Stimulated activated naive B cell treated with anti-CD40 and anti-IgM and Interleukin-4, amounts not matched to agents 10 μg/mL and 1 μg/mL and 100 μg/mL, for 72 hours (primary cell): ENCODE data around the gene SEL1L2.
A peak's percentile ranks its signal among the peaks of the same experiment; 100 is the strongest.
"Not testable (repeated sequence)": the region's sequence is repeated elsewhere in the genome, so short reads cannot be mapped to it uniquely, and the experiment has no call there.

ENCODE experiments used
- ATAC-seq, 2 donors: fragments of 150-1000 bp; cut with Tn5 transposase; replicated peaks; 2 replicates each; pipeline ENCODE4 v1.10.0; 2021; ENCODE audit warnings: moderate library complexity in 1 of 2
- DNase-seq: peaks from one replicate; pipeline ENCODE4 v3.0.0; 2021
- H3K27ac Mint-ChIP-seq: one replicate; pipeline ENCODE4 v1.8.0; 2022; ENCODE audit warnings: mild to moderate bottlenecking, mixed read lengths
- H3K27me3 Mint-ChIP-seq, 2 donors: one replicate each; pipeline ENCODE4 v1.8.0; 2022; ENCODE audit warnings: mixed read lengths in 2 of 2
- H3K36me3 Mint-ChIP-seq, 2 donors: one replicate each; pipeline ENCODE4 v1.8.0; 2022; ENCODE audit warnings: mixed read lengths in 2 of 2, mild to moderate bottlenecking in 1 of 2
- H3K4me1 Mint-ChIP-seq, 2 donors: one replicate each; pipeline ENCODE4 v1.8.0; 2022; ENCODE audit warnings: mixed read lengths in 2 of 2, mild to moderate bottlenecking in 1 of 2
- H3K4me3 Mint-ChIP-seq, 2 donors: one replicate each; pipeline ENCODE4 v1.8.0; 2022; ENCODE audit warnings: mild to moderate bottlenecking in 2 of 2, mixed read lengths in 2 of 2, moderate library complexity in 1 of 2
- H3K9me3 Mint-ChIP-seq, 2 donors: one replicate each; pipeline ENCODE4 v1.8.0; 2022; ENCODE audit warnings: mixed read lengths in 2 of 2, mild to moderate bottlenecking in 1 of 2

SEL1L2 gene, protein sequence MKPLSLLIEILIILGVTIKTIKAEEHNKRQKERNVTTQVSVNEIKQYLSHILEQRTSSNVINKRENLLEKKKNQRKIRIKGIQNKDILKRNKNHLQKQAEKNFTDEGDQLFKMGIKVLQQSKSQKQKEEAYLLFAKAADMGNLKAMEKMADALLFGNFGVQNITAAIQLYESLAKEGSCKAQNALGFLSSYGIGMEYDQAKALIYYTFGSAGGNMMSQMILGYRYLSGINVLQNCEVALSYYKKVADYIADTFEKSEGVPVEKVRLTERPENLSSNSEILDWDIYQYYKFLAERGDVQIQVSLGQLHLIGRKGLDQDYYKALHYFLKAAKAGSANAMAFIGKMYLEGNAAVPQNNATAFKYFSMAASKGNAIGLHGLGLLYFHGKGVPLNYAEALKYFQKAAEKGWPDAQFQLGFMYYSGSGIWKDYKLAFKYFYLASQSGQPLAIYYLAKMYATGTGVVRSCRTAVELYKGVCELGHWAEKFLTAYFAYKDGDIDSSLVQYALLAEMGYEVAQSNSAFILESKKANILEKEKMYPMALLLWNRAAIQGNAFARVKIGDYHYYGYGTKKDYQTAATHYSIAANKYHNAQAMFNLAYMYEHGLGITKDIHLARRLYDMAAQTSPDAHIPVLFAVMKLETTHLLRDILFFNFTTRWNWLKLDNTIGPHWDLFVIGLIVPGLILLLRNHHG

DNA sequence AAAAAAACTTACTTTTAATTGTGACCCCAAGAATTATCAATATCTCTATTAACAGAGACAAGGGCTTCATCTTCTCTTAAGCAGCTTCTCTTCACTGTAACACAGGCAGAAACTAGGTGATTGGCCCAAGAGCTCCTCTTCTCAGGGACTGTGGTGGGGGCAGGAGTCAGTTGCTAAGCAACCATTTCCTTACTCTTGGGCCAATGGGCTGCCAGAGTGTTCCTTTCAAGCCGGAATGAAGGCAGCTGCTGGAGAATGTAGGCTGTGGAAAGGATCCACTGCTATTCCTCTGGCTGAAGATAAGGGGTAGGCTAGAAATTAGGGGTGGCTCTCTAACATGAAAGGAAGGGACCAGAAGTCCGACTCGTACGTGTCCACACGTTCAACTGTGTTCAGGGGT is at the start of gene SEL1L2:
SEL1L2 (minus strand) TSS at position 150 of the 400 bp plus-strand sequence; CDS start at position 70, 80 bp downstream.
- Mint-ChIP-seq H3K27ac (no peak within 1 kb of the TSS), H3K36me3 (peaks cover 0 to 2% of the 10 kb centered on the region in 2 donors), H3K4me1 (no peaks in the 10 kb centered on the region), H3K4me3 (no peak within 1 kb of the TSS), H3K9me3 (peaks cover 19 to 20% of the 10 kb centered on the region in 2 donors), H3K27me3 (peaks cover 4 to 6% of the 10 kb centered on the region in 2 donors)
- DNase-seq (no peak), ATAC-seq (no peak)

DNA sequence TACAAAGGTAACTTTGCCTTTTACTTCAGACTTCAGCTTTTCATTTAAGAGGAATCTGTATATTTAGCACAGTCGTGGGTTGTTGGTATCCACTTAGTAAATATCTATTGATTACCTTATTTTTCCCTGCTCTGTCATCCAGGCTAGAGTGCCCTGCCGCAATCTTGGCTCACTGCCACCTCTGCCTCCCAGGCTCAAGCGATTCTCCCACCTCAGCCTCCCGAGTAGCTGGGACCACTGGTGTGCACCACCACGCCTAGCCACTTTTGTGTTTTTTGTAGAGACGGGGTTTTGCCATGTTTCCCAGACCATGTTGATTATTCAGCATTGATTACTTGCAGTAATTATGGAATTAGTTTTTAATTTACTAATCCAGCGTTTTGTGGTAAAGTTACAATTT is 46.2 kb upstream of the SEL1L2 start:
- ATAC-seq (no peak), DNase-seq (no peak)
- no peak overlapping the region for H3K4me3 Mint-ChIP-seq
- no peaks in the 10 kb centered on the region for H3K9me3 Mint-ChIP-seq
- H3K4me1 Mint-ChIP-seq = no peaks in the 10 kb centered on the region
- H3K36me3 Mint-ChIP-seq = no peaks in the 10 kb centered on the region
- no peaks in the 10 kb centered on the region for H3K27me3 Mint-ChIP-seq
- H3K27ac Mint-ChIP-seq = no peak overlapping the region

DNA sequence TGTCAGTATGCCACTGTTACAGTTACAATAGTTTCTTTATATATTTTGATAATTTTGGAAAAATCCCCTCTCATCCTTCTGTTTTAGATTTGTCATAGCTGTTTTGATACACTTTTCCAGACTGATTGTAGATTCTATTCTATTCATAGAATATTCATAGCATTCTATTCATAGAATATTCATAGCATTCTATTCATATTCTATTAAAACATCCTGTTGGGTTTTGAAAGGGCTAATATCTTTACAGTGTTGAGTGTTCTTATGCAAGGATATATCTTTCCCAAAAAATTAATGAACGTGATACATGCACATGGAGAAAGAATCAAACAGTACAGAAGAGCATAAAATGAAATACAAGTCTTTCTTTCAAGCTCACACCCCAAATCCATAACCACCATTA is 42.9 kb upstream of the SEL1L2 start:
- H3K36me3 Mint-ChIP-seq = no peaks in the 10 kb centered on the region
- no peaks in the 10 kb centered on the region for H3K9me3 Mint-ChIP-seq
- no peak overlapping the region for H3K27ac Mint-ChIP-seq
- H3K4me3 Mint-ChIP-seq = no peak overlapping the region
- H3K27me3 Mint-ChIP-seq = no peaks in the 10 kb centered on the region
- DNase-seq = no peak
- no peaks in the 10 kb centered on the region for H3K4me1 Mint-ChIP-seq
- no peak for ATAC-seq

DNA sequence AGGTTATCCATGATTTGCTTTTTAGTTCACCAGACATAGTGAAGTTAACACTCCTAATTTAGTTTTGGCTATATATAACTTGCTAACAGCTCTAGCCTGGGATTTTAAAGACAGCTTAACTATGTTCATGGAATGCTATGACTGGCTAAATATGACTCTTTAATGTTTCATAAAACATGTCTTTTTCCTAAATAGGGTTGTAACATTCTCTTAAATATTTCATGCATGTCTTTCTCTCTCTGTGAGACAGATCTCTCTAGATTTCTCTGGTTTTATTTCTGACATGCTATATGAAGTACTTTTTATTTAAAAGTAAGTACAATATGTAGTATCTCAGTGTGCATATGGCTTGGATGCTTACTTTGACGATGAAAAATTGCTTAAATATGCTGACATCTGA is 40.6 kb upstream of the SEL1L2 start:
- DNase-seq (no peak), ATAC-seq (no peak)
- Mint-ChIP-seq H3K4me1 (no peaks in the 10 kb centered on the region), H3K27ac (no peak overlapping the region), H3K9me3 (peaks cover 0 to 2% of the 10 kb centered on the region in 2 donors), H3K4me3 (no peak overlapping the region), H3K27me3 (no peaks in the 10 kb centered on the region), H3K36me3 (no peaks in the 10 kb centered on the region)

DNA sequence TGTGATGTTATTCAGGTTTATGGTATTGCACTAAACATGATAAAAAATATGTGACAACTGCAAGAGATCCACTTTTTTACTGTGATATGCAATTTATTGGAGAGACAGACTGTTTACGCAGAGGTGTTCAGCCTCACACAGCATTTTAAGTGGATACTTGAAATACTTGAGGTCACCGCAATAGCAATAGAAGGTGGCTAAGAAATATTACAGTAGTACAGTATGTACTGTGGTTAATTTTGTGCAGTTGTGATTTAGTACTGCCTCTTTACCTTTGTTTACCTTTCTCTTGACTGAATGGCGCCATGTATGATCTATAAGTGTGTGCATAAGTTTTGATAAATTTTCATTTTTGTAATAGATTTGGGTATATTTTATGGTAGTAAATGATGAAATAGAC is 22.3 kb upstream of the SEL1L2 start:
- ATAC-seq (no peak), DNase-seq (no peak)
- H3K27ac Mint-ChIP-seq = no peak overlapping the region
- no peaks in the 10 kb centered on the region for H3K4me1 Mint-ChIP-seq
- H3K9me3 Mint-ChIP-seq = peaks cover 0 to 6% of the 10 kb centered on the region in 2 donors
- H3K36me3 Mint-ChIP-seq = no peaks in the 10 kb centered on the region
- no peaks in the 10 kb centered on the region for H3K27me3 Mint-ChIP-seq
- no peak overlapping the region for H3K4me3 Mint-ChIP-seq

DNA sequence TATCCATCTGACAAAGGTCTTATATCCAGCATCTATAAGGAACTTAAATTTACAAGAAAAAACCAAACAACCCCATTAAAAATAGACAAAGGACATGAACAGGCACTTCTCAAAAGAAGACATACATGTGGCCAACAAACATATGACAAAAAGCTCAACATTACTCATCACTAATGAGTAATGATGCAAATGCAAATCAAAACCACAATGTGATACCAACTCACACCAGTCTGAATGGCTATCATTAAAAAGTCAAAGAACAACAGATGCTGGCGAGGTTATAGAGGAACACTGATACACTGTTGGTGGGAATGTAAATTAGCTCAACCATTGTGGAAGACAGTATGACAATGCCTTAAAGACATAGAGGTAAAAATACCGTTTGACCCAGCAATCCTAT is 18.8 kb upstream of the SEL1L2 start:
- H3K4me3 Mint-ChIP-seq = no peak overlapping the region
- ATAC-seq = no peak

DNA sequence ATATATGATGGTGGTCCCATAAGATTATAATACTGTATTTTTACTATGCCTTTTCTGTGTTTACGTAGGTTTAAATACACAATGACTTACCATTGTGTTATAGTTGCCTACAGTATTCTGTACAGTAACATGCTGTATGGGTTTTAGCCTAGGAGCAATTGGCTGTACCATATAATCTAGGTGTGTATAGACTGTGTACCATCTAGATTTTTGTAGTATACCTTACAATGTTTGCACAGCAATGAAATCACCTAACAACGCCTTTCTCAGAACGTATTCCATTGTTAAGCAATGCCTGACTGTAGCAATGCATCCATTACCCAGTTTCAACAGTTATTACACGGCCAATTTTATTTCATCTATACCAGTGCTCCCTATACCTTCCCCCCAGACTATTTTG is 15.6 kb upstream of the SEL1L2 start:
- H3K27ac Mint-ChIP-seq = no peak overlapping the region
- H3K36me3 Mint-ChIP-seq = no peaks in the 10 kb centered on the region
- H3K4me3 Mint-ChIP-seq = no peak overlapping the region
- peaks cover 2 to 4% of the 10 kb centered on the region in 2 donors for H3K9me3 Mint-ChIP-seq
- no peak for DNase-seq
- H3K27me3 Mint-ChIP-seq = no peaks in the 10 kb centered on the region
- no peak for ATAC-seq
- H3K4me1 Mint-ChIP-seq = no peaks in the 10 kb centered on the region

More for the DNA sequence above, 18.8 kb upstream of the SEL1L2 start:
- Mint-ChIP-seq H3K27ac (no peak overlapping the region), H3K36me3 (no peaks in the 10 kb centered on the region), H3K4me1 (no peaks in the 10 kb centered on the region), H3K27me3 (no peaks in the 10 kb centered on the region), H3K9me3 (peaks cover 2 to 4% of the 10 kb centered on the region in 2 donors)
- no peak for DNase-seq

DNA sequence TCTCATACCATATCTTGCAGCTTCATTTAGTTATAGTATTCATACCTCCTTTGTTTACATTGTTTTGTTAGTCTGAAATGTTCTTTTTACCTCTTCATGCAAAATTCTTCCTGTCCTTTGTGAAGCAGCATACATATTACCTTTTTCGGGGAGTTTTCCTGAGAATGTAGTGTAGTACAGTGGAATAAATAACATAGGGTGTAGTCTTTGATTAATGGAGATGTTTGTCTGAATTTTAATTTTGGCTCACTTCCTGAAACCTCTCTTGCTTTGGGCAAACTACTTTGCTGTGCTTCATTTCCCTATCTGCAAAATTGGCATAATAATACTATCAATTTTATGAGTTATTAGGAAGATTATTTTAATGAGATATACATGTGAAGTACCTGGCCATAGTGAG is 10.5 kb upstream of the SEL1L2 start:
- peaks cover 23 to 33% of the 10 kb centered on the region in 2 donors for H3K27me3 Mint-ChIP-seq

DNA sequence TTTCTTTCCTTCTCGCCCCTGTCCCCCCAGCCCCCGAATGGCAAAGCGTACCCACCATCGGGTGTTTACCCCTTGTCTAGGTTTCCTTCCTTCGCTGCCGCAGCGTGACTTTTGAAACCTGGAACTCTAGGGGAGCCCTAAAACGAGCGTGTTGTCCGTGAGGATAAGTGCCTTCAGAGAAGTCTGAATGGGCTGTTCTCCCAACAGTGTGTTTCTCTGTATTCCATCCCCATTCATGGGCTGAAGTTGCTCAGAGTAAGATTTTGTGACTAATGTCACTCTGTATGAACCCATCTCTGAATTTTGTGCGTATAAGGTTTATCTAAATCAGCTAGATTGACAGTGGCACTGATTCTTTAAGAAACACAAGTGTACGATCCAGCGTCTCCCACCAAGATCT is 5.9 kb upstream of the SEL1L2 start:
- peaks cover 5 to 6% of the 10 kb centered on the region in 2 donors for H3K4me1 Mint-ChIP-seq
- no peak for DNase-seq
- no peak overlapping the region for H3K27ac Mint-ChIP-seq
- peaks cover 16 to 18% of the 10 kb centered on the region in 2 donors for H3K9me3 Mint-ChIP-seq
- no peak for ATAC-seq
- peak overlapping the region; percentile 72 for H3K4me3 Mint-ChIP-seq
- H3K36me3 Mint-ChIP-seq = peaks cover 2 to 3% of the 10 kb centered on the region in 2 donors
- peaks cover 27 to 40% of the 10 kb centered on the region in 2 donors for H3K27me3 Mint-ChIP-seq

More for the DNA sequence above, 10.5 kb upstream of the SEL1L2 start:
- DNase-seq (no peak), ATAC-seq (no peak)
- no peak overlapping the region for H3K4me3 Mint-ChIP-seq
- peaks cover 0 to 4% of the 10 kb centered on the region in 2 donors for H3K9me3 Mint-ChIP-seq
- no peak overlapping the region for H3K27ac Mint-ChIP-seq
- peaks cover 0 to 3% of the 10 kb centered on the region in 2 donors for H3K36me3 Mint-ChIP-seq
- peaks cover 5 to 6% of the 10 kb centered on the region in 2 donors for H3K4me1 Mint-ChIP-seq

DNA sequence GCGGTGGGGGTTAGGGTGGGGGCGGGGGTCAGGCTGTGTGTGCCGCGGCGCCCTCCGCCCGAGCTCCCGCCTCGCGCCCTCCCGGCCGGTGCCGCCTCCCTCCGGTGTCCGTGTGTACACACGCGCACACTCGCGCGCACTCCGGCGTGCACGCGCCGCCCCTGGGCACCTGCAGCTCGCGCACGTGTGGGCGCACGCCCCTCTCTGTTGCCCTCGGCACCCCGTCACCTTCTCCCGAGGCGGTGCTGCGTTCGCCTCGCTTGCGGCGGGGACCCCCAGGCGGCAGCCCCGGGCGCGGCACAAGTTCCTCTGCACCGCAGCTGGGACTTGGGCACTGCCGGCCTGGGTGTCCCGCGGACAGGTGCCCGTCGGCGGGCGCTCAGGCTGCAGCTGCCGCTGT is 5.4 kb upstream of the SEL1L2 start:
- peaks cover 2 to 3% of the 10 kb centered on the region in 2 donors for H3K36me3 Mint-ChIP-seq
- no peak overlapping the region for H3K27ac Mint-ChIP-seq
- ATAC-seq (peak; percentile 19), DNase-seq (no peak)
- peak overlapping the region in 1 of 2 donors; percentile 72 for H3K4me3 Mint-ChIP-seq
- peaks cover 5 to 6% of the 10 kb centered on the region in 2 donors for H3K4me1 Mint-ChIP-seq
- peaks cover 27 to 40% of the 10 kb centered on the region in 2 donors for H3K27me3 Mint-ChIP-seq
- peaks cover 16 to 18% of the 10 kb centered on the region in 2 donors for H3K9me3 Mint-ChIP-seq

DNA sequence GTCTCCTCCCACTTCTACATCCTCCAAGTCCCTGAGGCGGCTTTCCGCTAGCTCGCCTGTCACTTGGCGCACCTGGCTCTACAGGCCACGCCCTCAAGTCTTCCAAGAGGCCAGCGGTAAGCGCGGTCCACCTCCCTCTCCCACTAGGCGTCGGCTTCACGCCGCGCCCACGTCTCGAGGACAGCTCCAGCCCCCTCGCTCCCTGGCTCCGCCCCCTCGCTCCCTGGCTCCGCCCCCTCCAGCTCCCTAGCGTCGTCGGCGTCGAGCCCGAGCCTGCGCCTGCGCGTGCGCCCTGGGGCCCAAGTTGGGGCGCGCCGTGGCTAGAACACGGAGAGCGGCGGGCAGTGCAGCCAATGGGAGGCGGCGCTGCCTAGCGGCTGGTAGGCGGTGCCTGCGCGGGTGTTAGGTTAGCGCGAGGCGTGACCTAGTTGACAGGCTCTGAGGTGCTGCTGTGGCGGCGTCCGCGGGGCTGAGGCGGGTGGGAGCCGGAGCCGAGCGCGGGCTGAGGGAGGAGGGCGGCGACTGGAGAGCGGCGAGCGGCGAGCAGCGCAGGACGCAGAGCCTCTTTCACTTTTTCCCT is 4.8 kb upstream of the SEL1L2 start, which contains the start of gene MACROD2:
MACROD2 (plus strand) TSS at position 431 of the 580 bp plus-strand sequence.
- H3K9me3 Mint-ChIP-seq = peaks cover 16 to 18% of the 10 kb centered on the region in 2 donors
- DNase-seq = peak; percentile 28
- no peak within 1 kb of the TSS for H3K27ac Mint-ChIP-seq
- H3K4me1 Mint-ChIP-seq = peaks cover 5 to 6% of the 10 kb centered on the region in 2 donors
- peaks cover 2 to 3% of the 10 kb centered on the region in 2 donors for H3K36me3 Mint-ChIP-seq
- peak within 1 kb of the TSS; percentile 72 for H3K4me3 Mint-ChIP-seq
- H3K27me3 Mint-ChIP-seq = peaks cover 26 to 39% of the 10 kb centered on the region in 2 donors
- peak; percentile 90 to 91 for ATAC-seq

DNA sequence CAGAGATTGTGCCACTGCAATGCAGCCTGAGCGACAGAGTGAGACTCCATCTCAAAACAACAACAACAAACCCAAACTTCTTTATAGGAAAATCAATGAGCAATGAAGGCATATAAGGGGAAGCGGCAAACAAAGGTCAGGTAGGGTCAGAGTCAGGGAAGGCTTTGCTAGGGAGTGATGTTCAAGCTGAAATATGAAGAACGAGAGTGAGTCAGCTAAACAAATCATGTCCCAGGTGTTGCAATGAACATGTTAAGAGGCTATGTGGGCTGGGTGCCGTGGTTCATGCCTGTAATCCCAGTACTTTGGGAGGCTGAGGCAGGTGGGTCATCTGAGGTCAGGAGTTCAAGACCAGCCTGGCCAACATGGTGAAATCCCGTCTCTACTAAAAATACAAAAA is 1.5 kb upstream of the SEL1L2 start:
- H3K27ac Mint-ChIP-seq, H3K4me1 Mint-ChIP-seq, H3K4me3 Mint-ChIP-seq, ATAC-seq, H3K36me3 Mint-ChIP-seq, DNase-seq: not testable (repeated sequence)
- Mint-ChIP-seq H3K27me3 (peaks cover 15 to 18% of the 10 kb centered on the region in 2 donors), H3K9me3 (peaks cover 16% of the 10 kb centered on the region in 2 donors)

DNA sequence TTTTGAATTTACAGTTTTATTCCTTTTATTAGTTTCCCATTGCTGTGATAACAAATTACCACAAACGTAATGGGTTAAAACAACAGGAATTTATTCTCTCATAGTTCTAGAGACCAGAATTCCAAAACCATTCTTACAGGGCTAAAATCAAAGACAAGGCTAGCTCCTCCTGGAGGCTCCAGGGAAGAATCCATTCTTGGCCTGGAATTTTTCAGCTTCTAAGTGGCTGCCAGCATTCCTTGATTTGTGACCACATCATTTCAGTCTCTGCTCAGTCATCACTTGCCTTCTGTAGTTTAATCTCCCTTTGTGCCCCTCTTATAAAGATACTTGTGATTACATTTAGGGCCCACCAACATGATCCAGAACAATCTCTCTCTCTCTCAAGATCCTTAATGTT is 897 bp upstream of the SEL1L2 start:
- H3K27ac Mint-ChIP-seq = no peak overlapping the region
- H3K9me3 Mint-ChIP-seq = peaks cover 17 to 18% of the 10 kb centered on the region in 2 donors

DNA sequence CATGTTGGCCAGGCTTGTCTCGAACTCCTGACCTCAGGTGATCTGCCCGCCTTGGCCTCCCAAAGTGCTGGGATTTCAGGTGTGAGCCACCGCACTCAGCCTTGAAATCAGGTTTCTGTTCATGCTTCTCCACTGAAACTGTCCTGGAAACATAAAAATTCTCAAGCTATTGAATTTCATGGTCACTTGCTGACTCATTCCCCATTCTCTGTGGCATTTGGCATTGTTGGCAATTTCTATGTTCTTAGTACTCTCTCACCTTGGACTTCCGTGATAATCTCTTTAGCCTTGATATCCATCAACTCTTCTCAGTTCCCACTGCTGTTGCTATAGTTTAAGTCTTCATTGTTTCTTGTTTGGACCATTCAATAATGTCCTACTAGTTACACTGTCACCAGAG is 6.2 kb downstream of the SEL1L2 start:
- H3K27me3 Mint-ChIP-seq = no peaks in the 10 kb centered on the region
- peaks cover 3 to 11% of the 10 kb centered on the region in 2 donors for H3K9me3 Mint-ChIP-seq
- H3K4me1 Mint-ChIP-seq = no peaks in the 10 kb centered on the region
- no peak overlapping the region for H3K27ac Mint-ChIP-seq
- H3K36me3 Mint-ChIP-seq = no peaks in the 10 kb centered on the region
- no peak overlapping the region for H3K4me3 Mint-ChIP-seq
- ATAC-seq (no peak), DNase-seq (no peak)

More for the DNA sequence above, 897 bp upstream of the SEL1L2 start:
- H3K27me3 Mint-ChIP-seq = peaks cover 9 to 11% of the 10 kb centered on the region in 2 donors
- no peak overlapping the region for H3K4me3 Mint-ChIP-seq
- no peak for DNase-seq
- H3K4me1 Mint-ChIP-seq = peaks cover 3 to 4% of the 10 kb centered on the region in 2 donors
- H3K36me3 Mint-ChIP-seq = peaks cover 2 to 3% of the 10 kb centered on the region in 2 donors
- ATAC-seq = no peak
